ENCODE measurements around the gene SPATA31E1. TPM values are rescaled to one million over a fixed set of nuclear protein-coding genes. Genes with fewer than 3 reads are reported as not detected.

Gene SPATA31E1
- total RNA-seq, 1 donor from 2014 or later: not detected

DNA sequence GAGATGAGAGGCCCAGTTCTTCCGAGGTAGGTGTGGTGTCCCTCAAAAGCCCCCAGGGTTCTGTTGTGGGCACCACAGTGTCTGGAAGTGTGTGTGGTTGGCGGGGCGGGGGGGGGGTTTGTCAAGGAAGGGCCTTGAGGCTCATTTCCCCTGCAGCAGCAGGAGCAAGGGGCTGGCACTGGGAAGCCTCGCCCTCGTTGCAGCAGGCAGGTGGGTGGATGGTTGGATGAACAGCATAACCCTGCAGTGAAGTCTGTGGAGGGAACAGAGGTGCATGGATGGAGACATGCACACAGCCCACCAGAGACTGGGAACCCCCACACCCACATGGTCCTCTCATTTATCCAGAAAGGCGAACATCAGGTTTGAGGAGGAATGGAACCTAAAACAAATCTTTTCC lies 2.0 kb upstream of the SPATA31E1 start:
- intact Hi-C loops (cut with DNase I): no loop called here
- ATAC-seq (ENCODE audit: poor library complexity) (no peak), DNase-seq (no peak)

DNA sequence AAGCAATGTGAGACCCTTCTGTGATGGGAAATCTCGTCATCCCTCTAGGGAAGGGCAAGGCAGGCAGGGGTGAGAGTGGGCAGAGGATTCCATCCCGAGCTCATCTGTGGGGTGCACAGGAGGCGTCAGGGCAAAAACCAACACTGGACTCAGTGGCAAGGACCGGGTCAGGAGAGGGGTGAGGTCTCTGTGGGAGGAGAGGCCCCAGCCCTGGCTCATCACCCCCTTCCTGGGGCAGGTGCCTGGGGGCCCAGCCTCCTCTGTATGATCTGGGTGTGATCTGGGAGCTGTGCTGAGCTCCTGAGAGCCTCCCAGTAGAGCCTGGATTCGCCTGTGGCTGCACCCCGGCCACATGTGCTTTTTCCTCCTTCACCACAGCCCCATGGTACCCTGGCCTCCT lies 597 bp downstream of the SPATA31E1 start:
- DNase-seq (no peak), ATAC-seq (ENCODE audit: poor library complexity) (no peak)
- intact Hi-C loops (cut with DNase I): no loop called here

DNA sequence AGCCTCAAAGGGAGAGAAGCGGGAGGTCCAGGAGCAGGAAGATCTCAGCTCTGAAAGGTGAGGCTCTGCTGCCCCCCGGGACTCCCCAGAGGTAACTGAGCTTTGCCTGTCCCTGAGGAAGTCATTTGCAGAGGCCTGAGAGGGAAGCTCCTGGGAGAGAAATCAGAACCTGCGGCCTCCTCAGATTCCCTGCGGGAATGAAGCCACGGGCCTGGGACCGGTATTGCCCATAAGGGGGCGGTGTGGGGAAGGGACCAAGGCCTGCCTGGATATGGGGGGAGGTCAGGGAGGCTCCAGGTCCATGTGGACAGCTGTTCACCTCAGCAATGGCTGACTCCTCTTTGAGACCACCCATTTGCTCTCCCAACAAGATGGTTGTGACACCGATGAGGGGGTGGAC lies 1.3 kb downstream of the SPATA31E1 start:
- ATAC-seq (ENCODE audit: poor library complexity) (no peak), DNase-seq (no peak)
- intact Hi-C loops (cut with DNase I): no loop called here

DNA sequence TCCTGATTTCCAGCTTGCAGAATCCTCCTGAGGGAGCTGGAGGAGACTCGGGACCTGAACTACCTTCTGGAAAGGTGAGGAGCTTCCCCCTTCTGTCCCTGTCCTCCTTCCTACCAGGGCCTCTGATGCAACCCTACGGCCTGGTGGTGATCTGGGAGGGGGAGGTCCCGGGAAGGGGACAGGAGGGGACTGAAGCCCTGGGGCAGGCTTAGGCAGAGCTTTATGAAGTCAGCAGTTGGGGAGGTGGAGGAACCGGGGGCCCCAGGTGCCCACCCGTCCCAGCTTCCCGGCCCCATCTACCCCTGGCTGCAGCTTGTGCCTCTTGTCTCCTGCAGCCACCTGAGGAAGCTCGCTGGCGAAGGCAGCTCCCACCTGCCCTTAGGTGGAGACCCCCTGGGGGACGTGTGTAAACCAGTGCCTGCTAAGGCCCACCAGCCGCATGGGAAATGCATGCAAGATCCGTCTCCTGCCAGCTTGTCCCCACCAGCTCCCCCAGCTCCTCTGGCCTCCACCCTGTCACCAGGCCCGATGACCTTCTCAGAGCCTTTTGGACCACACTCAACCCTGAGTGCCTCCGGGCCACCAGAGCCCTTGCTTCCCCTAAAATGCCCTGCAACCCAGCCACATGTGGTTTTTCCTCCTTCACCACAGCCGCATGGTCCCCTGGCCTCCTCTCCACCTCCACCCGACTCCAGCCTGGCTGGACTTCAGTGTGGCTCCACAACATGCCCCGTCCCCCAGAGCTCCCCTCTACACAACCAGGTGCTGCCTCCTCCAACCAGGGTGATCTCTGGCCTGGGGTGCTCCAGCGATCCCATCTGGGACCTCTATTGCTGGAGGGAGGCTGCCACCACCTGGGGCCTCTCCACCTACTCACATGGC lies 2.1 kb downstream of the SPATA31E1 start:
- ATAC-seq (ENCODE audit: poor library complexity): no peak
- intact Hi-C loops (cut with DNase I): no loop called here
- no peak for DNase-seq

DNA sequence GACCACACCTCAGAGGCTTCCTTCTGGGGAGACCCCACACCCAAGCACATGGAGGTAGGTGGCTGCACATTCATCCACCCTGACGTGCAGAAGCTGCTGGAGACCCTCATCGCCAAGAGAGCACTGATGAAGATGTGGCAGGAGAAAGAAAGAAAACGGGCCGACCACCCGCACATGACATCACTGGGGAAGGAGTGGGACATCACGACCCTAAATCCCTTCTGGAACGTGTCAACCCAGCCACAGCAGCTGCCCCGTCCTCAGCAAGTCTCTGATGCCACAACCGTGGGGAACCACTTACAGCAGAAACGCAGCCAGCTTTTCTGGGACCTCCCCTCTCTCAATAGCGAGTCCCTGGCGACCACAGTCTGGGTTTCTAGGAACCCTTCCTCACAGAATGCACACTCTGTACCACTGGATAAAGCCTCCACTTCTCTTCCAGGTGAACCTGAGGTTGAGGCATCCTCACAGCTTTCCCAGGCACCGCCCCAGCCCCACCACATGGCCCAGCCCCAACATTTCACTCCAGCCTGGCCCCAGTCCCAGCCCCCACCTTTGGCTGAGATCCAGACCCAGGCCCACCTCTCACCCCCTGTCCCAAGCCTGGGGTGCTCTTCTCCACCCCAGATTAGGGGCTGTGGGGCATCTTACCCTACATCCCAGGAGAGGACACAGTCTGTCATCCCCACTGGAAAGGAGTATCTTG lies 3.0 kb downstream of the SPATA31E1 start:
- DNase-seq (no peak), ATAC-seq (ENCODE audit: poor library complexity) (no peak)
- intact Hi-C loops (cut with DNase I): no loop called here

DNA sequence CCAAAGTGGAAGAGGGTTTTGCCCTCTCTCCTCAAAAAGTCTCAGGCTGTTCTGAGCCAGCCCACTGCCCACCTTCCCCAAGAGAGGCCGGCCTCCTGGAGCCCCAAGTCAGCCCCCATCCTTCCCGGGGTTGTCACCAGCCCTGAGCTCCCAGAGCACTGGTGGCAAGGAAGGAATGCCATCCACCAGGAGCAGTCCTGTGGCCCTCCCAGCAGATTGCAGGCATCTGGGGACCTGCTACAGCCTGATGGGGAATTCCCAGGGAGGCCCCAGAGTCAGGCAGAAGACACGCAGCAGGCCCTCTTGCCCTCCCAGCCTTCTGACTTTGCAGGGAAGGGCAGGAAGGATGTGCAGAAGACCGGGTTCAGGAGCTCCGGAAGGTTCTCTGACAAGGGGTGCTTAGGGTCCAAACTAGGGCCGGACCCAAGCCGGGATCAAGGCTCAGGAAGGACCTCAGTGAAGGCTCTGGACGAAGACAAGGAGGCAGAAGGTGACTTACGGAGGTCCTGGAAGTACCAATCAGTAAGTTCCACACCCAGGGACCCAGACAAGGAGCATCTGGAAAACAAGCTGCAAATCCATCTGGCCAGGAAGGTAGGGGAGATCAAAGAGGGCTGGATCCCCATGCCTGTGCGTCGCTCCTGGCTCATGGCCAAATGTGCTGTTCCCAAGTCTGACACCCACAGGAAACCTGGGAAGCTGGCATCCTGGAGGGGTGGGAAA lies 3.7 kb downstream of the SPATA31E1 start:
- ATAC-seq (ENCODE audit: poor library complexity) (no peak), DNase-seq (no peak)

DNA sequence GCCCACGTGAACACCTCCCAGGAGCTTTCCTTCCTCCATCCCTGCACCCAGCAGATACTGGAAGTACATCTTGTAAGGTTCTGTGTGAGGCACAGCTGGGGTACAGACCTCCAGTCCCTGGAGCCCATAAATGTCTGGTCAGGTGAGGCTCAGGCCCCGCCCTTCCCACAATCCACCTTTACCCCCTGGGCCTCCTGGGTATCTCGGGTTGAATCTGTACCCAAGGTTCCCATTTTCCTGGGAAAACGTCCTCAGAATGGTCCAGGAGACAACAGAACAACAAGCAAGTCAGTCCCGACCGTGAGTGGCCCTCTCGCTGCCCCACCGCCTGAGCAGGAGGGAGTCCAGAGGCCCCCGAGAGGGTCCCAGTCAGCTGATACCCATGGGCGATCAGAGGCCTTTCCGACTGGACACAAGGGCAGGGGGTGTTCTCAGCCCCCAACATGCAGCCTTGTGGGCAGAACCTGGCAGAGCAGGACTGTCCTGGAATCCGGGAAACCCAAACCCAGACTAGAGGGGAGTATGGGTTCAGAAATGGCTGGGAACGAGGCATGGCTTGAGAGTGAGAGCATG lies 4.3 kb downstream of the SPATA31E1 start:
- DNase-seq (no peak), ATAC-seq (ENCODE audit: poor library complexity) (no peak)
- intact Hi-C loops (cut with DNase I): no loop called here

More for the DNA sequence above, 3.7 kb downstream of the SPATA31E1 start:
- intact Hi-C loops (cut with DNase I): no loop called here

DNA sequence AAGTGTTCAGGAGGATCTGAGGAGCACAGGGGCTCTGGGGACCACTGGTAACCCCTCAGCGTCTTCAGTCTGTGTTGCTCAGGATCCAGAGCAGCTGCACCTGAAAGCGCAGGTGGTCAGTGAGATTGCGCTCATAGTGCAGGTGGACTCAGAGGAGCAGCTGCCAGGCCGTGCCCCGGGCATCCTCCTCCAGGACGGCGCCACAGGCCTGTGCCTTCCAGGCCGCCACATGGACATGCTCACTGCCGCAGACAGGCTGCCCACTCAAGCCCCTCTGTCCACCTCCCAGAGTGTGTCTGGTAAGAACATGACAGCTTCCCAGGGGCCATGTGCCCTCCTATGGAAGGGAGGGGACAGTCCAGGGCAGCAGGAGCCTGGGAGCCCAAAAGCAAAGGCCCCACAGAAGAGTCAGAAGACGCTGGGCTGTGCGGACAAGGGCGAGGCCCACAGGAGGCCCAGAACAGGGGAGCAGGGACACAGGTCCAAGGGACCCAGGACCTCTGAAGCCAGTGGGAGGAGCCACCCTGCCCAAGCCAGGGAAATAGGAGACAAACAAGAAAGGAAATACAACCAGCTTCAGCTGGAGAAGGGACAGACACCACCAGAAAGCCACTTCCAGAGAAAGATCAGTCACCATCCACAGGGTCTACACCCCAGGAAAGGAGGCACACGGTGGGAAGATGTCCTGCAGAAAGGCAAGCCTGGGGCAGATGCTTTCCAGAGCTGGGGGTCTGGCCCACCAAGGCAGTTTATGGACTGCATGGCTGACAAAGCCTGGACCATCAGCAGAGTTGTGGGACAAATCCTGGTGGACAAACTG lies 5.2 kb downstream of the SPATA31E1 start:
- no peak for DNase-seq
- no peak for ATAC-seq (ENCODE audit: poor library complexity)
- intact Hi-C loops (cut with DNase I): no loop called here

DNA sequence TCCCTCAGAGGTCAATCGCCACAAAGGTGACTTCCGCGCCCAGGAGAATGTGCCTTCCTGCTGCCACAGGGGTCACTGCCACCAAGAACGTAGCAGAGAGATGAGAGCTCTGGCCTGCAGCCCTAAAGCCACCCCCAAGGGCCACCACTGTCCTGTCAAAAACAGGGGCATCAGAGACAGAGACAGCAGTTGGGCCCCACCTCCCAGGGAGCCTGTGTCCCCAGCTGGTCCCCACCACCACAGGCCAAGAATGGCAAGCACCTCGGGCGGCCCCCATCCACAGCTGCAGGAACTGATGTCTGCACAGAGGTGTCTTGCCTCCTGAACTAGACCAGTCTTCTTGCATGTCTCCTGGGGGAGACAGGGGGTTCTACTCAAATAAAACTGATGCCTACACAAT lies 5.8 kb downstream of the SPATA31E1 start:
- DNase-seq: no peak

DNA sequence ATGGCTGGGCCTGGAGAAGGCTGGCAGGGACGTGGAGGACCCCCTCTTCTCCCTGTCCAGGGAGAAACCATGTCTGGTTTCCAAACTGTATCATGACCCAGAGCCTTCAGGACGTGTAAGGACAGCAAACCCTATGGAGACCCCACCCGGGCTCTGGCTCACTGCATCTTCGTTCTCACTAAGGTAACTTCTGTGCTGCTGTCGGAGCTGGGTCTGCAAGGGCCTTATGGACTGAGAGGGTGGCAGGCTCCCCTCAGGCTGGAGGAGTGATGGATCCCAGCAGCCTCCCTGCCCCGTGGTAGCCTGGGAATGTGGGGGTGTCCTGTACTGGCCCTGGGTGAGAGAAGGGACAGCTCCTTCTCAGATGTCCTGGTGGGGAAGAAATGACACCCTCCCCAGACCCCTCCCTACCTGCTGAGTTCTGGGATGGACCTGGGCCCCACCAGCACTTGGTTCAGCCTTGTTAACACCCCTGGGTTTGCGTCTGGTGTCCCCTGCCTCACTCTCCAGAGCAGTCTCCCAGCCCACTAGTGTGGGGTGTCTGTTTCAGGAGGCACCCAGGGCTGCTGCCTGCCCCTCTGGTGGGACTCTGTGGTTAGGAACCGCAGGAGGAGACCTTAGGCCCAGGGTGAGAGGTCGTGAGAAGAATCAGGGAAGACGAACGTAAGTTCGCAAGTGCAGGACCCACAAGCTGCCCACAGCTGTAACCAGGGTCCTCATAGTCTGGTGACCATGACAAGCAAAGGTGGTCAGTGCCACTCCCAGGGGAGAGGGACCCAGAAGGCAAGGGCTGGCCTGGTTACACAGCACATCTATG lies 6.6 kb downstream of the SPATA31E1 start:
- ATAC-seq (ENCODE audit: poor library complexity): no peak
- intact Hi-C loops (cut with DNase I): no loop called here
- DNase-seq: no peak

More for the DNA sequence above, 5.8 kb downstream of the SPATA31E1 start:
- ATAC-seq (ENCODE audit: poor library complexity): no peak
- intact Hi-C loops (cut with DNase I): no loop called here

DNA sequence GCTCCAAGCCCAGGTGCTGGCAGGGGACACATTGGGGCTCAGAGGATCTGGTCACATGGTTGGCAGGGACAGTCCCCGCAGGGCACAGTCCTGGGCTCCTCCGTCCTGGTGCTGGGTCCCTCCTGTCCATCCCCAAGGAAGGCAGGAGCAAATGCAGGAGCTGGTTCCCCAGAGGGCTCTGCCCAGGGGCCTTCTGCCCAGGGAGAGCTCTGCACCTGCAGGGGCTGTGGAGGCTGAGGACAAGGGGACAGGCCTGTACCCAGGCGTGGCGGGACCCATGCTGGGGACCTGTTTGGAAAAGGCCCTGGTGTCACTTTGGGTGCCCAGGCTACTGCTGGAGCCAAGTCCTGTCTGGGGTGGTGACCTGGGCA lies 7.2 kb downstream of the SPATA31E1 start:
- DNase-seq (no peak), ATAC-seq (ENCODE audit: poor library complexity) (no peak)
- intact Hi-C loops (cut with DNase I): no loop called here

DNA sequence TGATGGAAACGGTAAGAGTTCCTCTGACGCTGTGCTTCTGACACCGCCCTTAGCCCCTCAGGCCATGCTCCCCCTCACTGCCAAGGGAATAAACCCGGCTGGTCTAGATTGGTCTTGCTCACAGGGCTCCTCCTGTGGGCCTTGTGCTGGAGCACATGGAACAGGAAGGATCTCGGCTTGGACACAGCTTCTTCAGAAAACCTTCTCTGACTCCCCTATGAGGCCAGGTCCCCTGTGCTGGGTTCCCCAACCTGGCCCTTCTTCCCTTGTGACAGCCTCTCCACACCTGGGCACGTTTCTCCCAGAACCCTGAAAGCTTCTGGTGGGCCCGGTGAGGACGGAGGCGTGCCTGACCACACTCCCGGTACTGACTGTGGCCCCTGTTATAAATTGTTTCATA lies 8.2 kb downstream of the SPATA31E1 start:
- DNase-seq: no peak
- ATAC-seq (ENCODE audit: poor library complexity): no peak
- intact Hi-C loops (cut with DNase I): no loop called here

DNA sequence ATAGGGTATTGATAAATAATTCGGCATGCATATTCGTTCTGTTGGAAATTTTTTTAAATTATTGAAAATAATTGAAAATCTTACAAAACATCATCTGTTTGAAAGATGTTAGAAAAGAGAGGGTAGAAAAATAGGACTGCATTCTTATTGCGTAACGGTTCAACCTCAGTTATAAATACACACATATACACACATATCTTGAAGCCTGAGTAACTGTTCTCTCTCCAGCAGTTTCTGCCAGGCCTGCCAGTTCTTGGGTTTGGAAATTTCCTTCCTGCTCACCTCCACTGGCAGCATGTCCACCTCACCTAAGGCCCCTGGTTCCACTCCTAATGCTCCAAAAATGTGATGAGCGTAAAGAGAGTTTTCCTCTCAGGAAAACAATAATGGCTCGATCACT lies 9.1 kb downstream of the SPATA31E1 start:
- intact Hi-C loops (cut with DNase I): no loop called here
- no peak for DNase-seq

DNA sequence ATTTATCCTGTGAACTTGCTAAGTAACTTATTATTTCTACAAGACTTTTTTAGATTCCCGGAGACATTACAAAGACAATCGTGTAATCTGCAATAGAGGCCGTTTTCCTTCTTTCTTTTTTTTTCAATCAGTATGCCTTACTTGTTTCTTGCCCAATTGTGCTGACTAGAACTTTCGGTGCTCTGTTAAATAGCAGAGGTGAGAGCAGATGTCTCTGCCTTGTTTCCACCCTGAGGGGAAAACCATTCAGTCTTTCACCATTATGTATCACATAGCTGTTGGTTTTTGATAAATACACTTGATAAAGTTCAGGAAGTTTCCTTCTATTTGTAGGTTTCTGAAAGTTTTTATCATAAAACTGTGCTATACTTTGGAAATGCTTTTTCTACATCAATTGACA lies 10.3 kb downstream of the SPATA31E1 start:
- intact Hi-C loops (cut with DNase I): no loop called here
- ATAC-seq (ENCODE audit: poor library complexity) (no peak), DNase-seq (no peak)

More for the DNA sequence above, 9.1 kb downstream of the SPATA31E1 start:
- ATAC-seq (ENCODE audit: poor library complexity): no peak

DNA sequence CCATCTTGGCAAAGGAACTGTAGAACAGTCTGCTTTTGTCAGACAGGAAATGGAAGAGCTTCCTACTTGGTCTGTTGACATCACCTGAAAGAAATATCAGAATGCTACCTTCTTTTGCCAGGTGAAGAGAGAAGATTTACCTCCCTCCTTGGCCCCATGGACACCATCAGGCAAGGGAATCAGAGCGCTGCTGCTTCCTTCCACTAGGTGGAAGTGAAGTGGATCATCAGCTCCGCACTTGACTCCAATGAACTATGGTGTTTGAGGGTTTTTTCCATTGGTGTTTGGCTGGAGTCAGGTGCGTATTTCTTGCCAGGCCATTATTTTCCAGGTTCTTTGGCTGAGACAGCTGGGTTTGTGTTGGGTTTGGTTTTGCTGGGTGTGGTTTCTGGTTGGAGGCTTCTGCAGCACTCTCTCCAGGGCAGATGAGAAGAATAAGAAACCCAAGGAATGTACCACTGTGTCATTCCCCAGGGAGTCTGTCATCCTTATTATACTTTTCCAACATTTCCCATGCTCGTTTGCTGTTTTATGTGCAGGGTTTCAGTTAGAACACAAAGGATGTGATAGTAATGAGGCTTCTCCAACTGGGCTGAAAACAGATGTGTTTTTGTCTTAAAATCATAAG lies 12.4 kb downstream of the SPATA31E1 start:
- intact Hi-C loops (cut with DNase I): no loop called here
- DNase-seq (no peak), ATAC-seq (ENCODE audit: poor library complexity) (no peak)

DNA sequence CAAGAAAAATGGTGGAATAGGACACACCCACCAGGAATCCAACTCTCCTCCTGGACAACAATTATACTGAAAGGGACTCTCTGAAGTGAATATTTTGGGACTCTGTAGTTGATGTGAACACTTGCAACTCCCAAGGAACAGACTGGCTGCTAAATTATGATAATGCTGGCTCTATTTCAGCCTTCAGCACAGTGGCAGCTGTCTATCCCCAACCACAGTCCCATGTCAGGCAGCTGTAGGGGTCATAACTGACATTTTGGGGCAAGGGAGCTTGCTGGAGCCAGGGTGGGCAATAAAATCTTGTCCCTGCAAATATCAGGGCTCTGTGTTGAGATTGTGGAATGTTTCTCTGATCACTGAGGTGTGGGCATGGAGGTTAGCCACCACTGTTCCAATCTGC lies 14.2 kb downstream of the SPATA31E1 start:
- ATAC-seq (ENCODE audit: poor library complexity) (no peak), DNase-seq (no peak)
- intact Hi-C loops (cut with DNase I): no loop called here

DNA sequence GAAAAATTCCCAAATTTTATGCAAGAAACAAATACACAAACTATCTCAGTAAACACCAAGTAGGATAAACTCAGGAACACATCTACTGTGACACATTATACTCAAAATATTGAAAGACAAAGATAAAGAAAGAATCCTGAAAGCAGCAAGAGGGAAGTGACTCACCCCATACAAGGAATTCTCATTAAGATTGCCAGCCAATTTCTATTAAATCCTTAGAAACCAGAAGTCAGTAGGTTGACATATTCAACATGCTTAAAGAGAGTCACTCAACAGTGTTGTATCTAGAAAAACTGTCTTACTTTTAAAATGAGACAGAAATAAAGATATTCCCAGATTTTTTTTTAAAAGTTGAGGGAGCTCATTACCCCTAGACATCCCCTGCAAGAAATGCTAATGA lies 15.5 kb downstream of the SPATA31E1 start:
- ATAC-seq (ENCODE audit: poor library complexity): no peak
- intact Hi-C loops (cut with DNase I): no loop called here

More for the DNA sequence above, 15.5 kb downstream of the SPATA31E1 start:
- DNase-seq: no peak
